Endothelial cell of umbilical vein (primary cell): ENCODE data around the gene FAM219A. TPM values are rescaled to one million over a fixed set of nuclear protein-coding genes. Genes with fewer than 3 reads are reported as not detected.

Experiments
- BruUV-seq: library from RNA; stranded (reverse); fragments of 400-500 nt; replicated peaks from 2 replicates; lab custom pipeline; 2021; lab: Mats Ljungman, UMichigan
- CTCF ChIA-PET: fragments of 300-600, 350-600 bp; sonication (Branson Sonifier 250); formaldehyde crosslinking; loops from one replicate; lab custom pipeline; 2021; ENCODE audit warnings: antibody characterized with exemption, inconsistent platforms; lab: Charles Lee
- POLR2A ChIA-PET: fragments of 300-600, 350-600 bp; sonication (Branson Sonifier 250); formaldehyde crosslinking; loops from one replicate; lab custom pipeline; 2021; ENCODE audit warnings: antibody characterized with exemption, inconsistent platforms; lab: Charles Lee
- DNase-seq: peaks from one replicate; pipeline ENCODE4 v3.0.0-alpha.2; 2011; ENCODE audit warnings: low read depth, low spot score
- FAIRE-seq: peaks from 2 replicates; lab custom pipeline; 2011; peaks lifted over from hg19 to GRCh38; lab: Jason Lieb, UNC
- H2AFZ ChIP-seq: 2 replicates; pipeline ENCODE4 v1.6.0; 2012; ENCODE audit warnings: low read depth, low read length, control low read depth, inconsistent platforms
- H3K27ac ChIP-seq: 2 replicates; pipeline ENCODE4 v1.5.1; 2011; ENCODE audit warnings: low read depth, mild to moderate bottlenecking, control low read depth, low read length, moderate library complexity; ENCODE audit not compliant: insufficient read depth
- H3K27me3 ChIP-seq, 2 experiments: 2 replicates each; pipeline versions ENCODE4 v1.6.0 to v1.6.1; 2011; ENCODE audit warnings: low read length in 2 of 2, mixed read lengths in 1 of 2; ENCODE audit not compliant: control insufficient read depth in 2 of 2, insufficient read depth in 2 of 2
- H3K36me3 ChIP-seq, 2 experiments: 2 replicates in 1 of 2; 3 replicates in 1 of 2; pipeline ENCODE4 v1.5.1; 2011; ENCODE audit warnings: low read length in 2 of 2, mild to moderate bottlenecking in 1 of 2, moderate library complexity in 1 of 2; ENCODE audit not compliant: control insufficient read depth in 2 of 2, insufficient read depth in 2 of 2; ENCODE audit errors: extremely low read depth in 1 of 2
- H3K4me1 ChIP-seq: 3 replicates; pipeline ENCODE4 v1.5.1; 2011; ENCODE audit warnings: mild to moderate bottlenecking, low read length; ENCODE audit not compliant: control insufficient read depth, insufficient read depth; ENCODE audit errors: extremely low read depth
- H3K4me2 ChIP-seq: 2 replicates; pipeline ENCODE4 v1.6.1; 2011; ENCODE audit warnings: low read length, control low read depth, mixed read lengths; ENCODE audit not compliant: insufficient read depth
- H3K4me3 ChIP-seq, 3 experiments: fragments of 200-600 bp in 1 of 3; sonication (generic), shearing (Covaris generic) in 1 of 3; replicated peaks in 1 of 3; 2 replicates each; pipeline ENCODE4 v1.5.1; 2011 to 2016; ENCODE audit warnings: control low read depth in 3 of 3, low read length in 3 of 3, mild to moderate bottlenecking in 2 of 3, inconsistent platforms in 1 of 3, low read depth in 1 of 3, moderate library complexity in 1 of 3; ENCODE audit not compliant: insufficient read depth in 1 of 3
- H3K79me2 ChIP-seq: 2 replicates; pipeline ENCODE4 v1.6.0; 2012; ENCODE audit warnings: low read length, inconsistent platforms; ENCODE audit not compliant: control insufficient read depth, insufficient read depth
- H3K9ac ChIP-seq: replicated peaks from 2 replicates; pipeline ENCODE3; 2011; ENCODE audit warnings: low read length, control low read depth; ENCODE audit not compliant: insufficient read depth; ENCODE audit errors: extremely low read depth
- H3K9me1 ChIP-seq: replicated peaks from 3 replicates; pipeline ENCODE4 v1.6.0; 2011; ENCODE audit warnings: mild to moderate bottlenecking, low read length; ENCODE audit not compliant: control insufficient read depth, insufficient read depth; ENCODE audit errors: extremely low read depth
- H3K9me3 ChIP-seq: replicated peaks from 2 replicates; pipeline ENCODE4 v1.5.1; 2012; ENCODE audit warnings: low read length, inconsistent platforms; ENCODE audit not compliant: control insufficient read depth, insufficient read depth
- H4K20me1 ChIP-seq: replicated peaks from 2 replicates; pipeline ENCODE3; 2011; ENCODE audit warnings: mild to moderate bottlenecking, low read length; ENCODE audit not compliant: control insufficient read depth, insufficient read depth; ENCODE audit errors: extremely low read depth
- EZH2 ChIP-seq: IDR thresholded peaks from 2 replicates; pipeline ENCODE4 v1.6.1; 2012; ENCODE audit warnings: borderline replicate concordance, low read depth, mild to moderate bottlenecking, moderate library complexity, low read length, inconsistent platforms; ENCODE audit not compliant: severe bottlenecking
- FOS ChIP-seq: IDR thresholded peaks from 2 replicates; pipeline ENCODE4 v1.6.1; 2011; ENCODE audit warnings: mild to moderate bottlenecking, low read length, moderate library complexity, borderline replicate concordance; ENCODE audit not compliant: insufficient read depth
- GATA2 ChIP-seq: IDR thresholded peaks from 2 replicates; pipeline ENCODE4 v1.7.0; 2011; ENCODE audit warnings: low read depth, mild to moderate bottlenecking, moderate library complexity, mixed read lengths, low read length; ENCODE audit not compliant: insufficient read length, insufficient read depth
- JUN ChIP-seq: IDR thresholded peaks from 2 replicates; pipeline ENCODE4 v1.6.1; 2011; ENCODE audit warnings: borderline replicate concordance, low read depth; ENCODE audit not compliant: insufficient read length, insufficient read depth
- MYC ChIP-seq: IDR thresholded peaks from one replicate; pipeline ENCODE4 v1.6.1; 2011; ENCODE audit warnings: mild to moderate bottlenecking, low read depth, low read length
- POLR2A ChIP-seq: IDR thresholded peaks from 2 replicates; pipeline ENCODE4 v1.6.1; 2012; ENCODE audit warnings: low read depth, mild to moderate bottlenecking, control low read depth, low read length
- POLR2AphosphoS5 ChIP-seq: IDR thresholded peaks from 2 replicates; pipeline ENCODE4 v1.6.1; 2012; ENCODE audit warnings: low read depth, mild to moderate bottlenecking, control low read depth, low read length, moderate library complexity; ENCODE audit not compliant: insufficient read depth
- dilution Hi-C: fragments of 300-500 bp; cut with MboI; formaldehyde crosslinking; loops from one replicate; pipeline ENCODE4 v1.15.0; 2019; ENCODE audit warnings: low sequenced_read_pairs; ENCODE audit not compliant: extremely low pct_ligation_motif_present
- intact Hi-C: fragments of 100-400 bp; cut with micrococcal nuclease; formaldehyde crosslinking; loops from one replicate; pipeline ENCODE4 v1.10.0; 2022
- polyA plus RNA-seq, 4 experiments: library from polyadenylated mRNA; depleted of rRNA in 3 of 4; stranded (reverse) in 3 of 4; unstranded in 1 of 4; fragments of >200 nt; gene quantifications; 2 replicates each; pipeline versions ENCODE4 v1.2.1 to v1.2.3, GENCODE V29; 2011 to 2012; ENCODE audit warnings: missing spikeins in 1 of 4
- total RNA-seq: library from RNA; stranded (reverse); gene quantifications from 2 replicates; pipeline ENCODE4 v1.2.3, GENCODE V29; 2021
- TF ChIP-seq, protein P1 (sequence below): IDR thresholded peaks from 2 replicates; pipeline ENCODE4 v1.6.1; 2011; ENCODE audit not compliant: insufficient read depth, insufficient read length
- TF ChIP-seq, protein P2 (sequence below), 2 donors: IDR thresholded peaks; 1 replicate in 1 of 2; 2 replicates in 1 of 2; pipeline ENCODE4 v1.5.1; 2011; ENCODE audit warnings: low read length in 2 of 2, mild to moderate bottlenecking in 2 of 2, moderate library complexity in 2 of 2, control low read depth in 1 of 2, inconsistent platforms in 1 of 2, low read depth in 1 of 2; ENCODE audit not compliant: insufficient read depth in 1 of 2; ENCODE audit errors: extremely low read depth in 1 of 2

Gene FAM219A
- total and polyA plus RNA-seq, 2 donors (not counting 3 experiments of a cell fraction or from before 2014, with no cell fraction given), result 18.1 to 35.7 TPM

DNA sequence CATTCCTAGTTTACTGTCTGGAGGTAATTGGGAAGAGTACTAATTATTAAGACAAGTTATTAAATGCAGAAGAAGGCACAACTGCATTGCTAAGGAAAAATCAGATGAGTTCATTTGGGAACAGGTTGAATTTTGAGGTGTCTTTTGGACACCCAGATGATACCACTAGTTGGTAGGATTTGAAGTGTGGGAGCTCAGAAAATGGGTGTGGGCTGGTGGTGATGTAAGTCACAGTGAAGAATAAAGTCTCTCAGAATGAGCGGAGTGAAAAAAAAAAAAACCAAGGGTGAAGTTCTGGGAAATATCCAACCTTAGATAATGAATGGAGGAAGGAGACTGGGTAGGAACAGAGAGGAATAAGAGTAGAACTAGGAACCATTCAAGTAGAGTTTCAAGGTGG lies 46.0 kb downstream of the FAM219A start:
- no peak for FAIRE-seq
- DNase-seq, result no peak
- POLR2A ChIA-PET, result no interaction called here
- Histone ChIP-seq H3K9me1 (no peaks in the 10 kb centered on the region), H3K27ac (no peak overlapping the region), H3K36me3 (no peaks in the 10 kb centered on the region), H3K79me2 (no peaks in the 10 kb centered on the region), H3K4me1 (no peaks in the 10 kb centered on the region), H4K20me1 (peaks cover 8% of the 10 kb centered on the region), H3K27me3 (no peaks in the 10 kb centered on the region), H3K4me3 (no peak overlapping the region), H3K9me3 (no peaks in the 10 kb centered on the region), H2AFZ (no peak overlapping the region), H3K4me2 (no peak overlapping the region), H3K9ac (no peak overlapping the region)
- no TSS peak for BruUV-seq
- dilution Hi-C loops (loop anchor here (25.0 kb wide), 1 partner anchor 100 kb away; the partner anchor contains the start of gene ENHO), intact Hi-C loops (no loop called here)
- TF ChIP-seq EZH2 (no peak), GATA2 (no peak), MYC (no peak), POLR2A (no peak), FOS (no peak), JUN (no peak), POLR2AphosphoS5 (no peak)
- TF ChIP-seq, protein P1, sequence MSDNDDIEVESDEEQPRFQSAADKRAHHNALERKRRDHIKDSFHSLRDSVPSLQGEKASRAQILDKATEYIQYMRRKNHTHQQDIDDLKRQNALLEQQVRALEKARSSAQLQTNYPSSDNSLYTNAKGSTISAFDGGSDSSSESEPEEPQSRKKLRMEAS, result no peak
- TF ChIP-seq, protein P2, sequence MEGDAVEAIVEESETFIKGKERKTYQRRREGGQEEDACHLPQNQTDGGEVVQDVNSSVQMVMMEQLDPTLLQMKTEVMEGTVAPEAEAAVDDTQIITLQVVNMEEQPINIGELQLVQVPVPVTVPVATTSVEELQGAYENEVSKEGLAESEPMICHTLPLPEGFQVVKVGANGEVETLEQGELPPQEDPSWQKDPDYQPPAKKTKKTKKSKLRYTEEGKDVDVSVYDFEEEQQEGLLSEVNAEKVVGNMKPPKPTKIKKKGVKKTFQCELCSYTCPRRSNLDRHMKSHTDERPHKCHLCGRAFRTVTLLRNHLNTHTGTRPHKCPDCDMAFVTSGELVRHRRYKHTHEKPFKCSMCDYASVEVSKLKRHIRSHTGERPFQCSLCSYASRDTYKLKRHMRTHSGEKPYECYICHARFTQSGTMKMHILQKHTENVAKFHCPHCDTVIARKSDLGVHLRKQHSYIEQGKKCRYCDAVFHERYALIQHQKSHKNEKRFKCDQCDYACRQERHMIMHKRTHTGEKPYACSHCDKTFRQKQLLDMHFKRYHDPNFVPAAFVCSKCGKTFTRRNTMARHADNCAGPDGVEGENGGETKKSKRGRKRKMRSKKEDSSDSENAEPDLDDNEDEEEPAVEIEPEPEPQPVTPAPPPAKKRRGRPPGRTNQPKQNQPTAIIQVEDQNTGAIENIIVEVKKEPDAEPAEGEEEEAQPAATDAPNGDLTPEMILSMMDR (IDR thresholded peaks at IDR 0.05; ENCODE audit: extremely low read depth in 1 of 2, insufficient read depth in 1 of 2, low read depth in 1 of 2, low read length in 2 of 2), result no peak
- CTCF ChIA-PET, result interaction anchor here (1.4 to 4.1 kb wide), 2 partner anchors 9 to 10 kb away, joined by 3 to 26 read pairs; no protein-coding TSS in a partner anchor
